ENCODE results near the gene MLST8. TPM values are rescaled to one million over a fixed set of nuclear protein-coding genes. Genes with fewer than 3 reads are reported as not detected.
A peak's percentile ranks its signal among the peaks of the same experiment; 100 is the strongest.

The MLST8 gene
- total and polyA plus RNA-seq, 12 donors, result 19.3 to 43.1 (median 24.7) TPM

GRCh38 chr16:2191446-2191706, 13.9 kb upstream of the MLST8 start:
- intact Hi-C loops (cut with DNase I), result loop anchor here in 1 of 10 donors (10.0 kb wide), 1 partner anchor 313 kb away; no protein-coding TSS in a partner anchor
- 46 to 62% methylated on average over 11 of the region's 11 CpGs for WGBS, 2 donors
- Histone ChIP-seq H3K27me3 (peaks cover 10 to 28% (median 26%) of the 10 kb centered on the region in 7 donors), H3K27ac (no peak overlapping the region), H3K36me3 (no peaks in the 10 kb centered on the region), H3K9me3 (no peaks in the 10 kb centered on the region), H3K4me3 (no peak overlapping the region), H3K4me1 (peaks cover 4 to 12% (median 10%) of the 10 kb centered on the region in 9 donors)
- ATAC-seq, result peak in 2 of 8 donors; percentile 27 to 31
- DNase-seq, result no peak
- no peak for TF ChIP-seq CTCF (IDR thresholded peaks at IDR 0.05)

GRCh38 chr16:2194166-2194834, 11.0 kb upstream of the MLST8 start:
- Histone ChIP-seq H3K36me3 (no peaks in the 10 kb centered on the region), H3K9me3 (no peaks in the 10 kb centered on the region), H3K4me3 (no peak overlapping the region), H3K4me1 (peaks cover 4 to 15% (median 10%) of the 10 kb centered on the region in 9 donors), H3K27me3 (peaks cover 14 to 55% (median 39%) of the 10 kb centered on the region in 7 donors), H3K27ac (no peak overlapping the region)
- ATAC-seq, result peak in 1 of 8 donors; percentile 16
- TF ChIP-seq CTCF (IDR thresholded peaks at IDR 0.05), result no peak
- intact Hi-C loops (cut with DNase I), result loop anchor here in 1 of 10 donors (10.0 kb wide), 1 partner anchor 311 kb away; no protein-coding TSS in a partner anchor
- DNase-seq, result no peak
- WGBS, 2 donors, result 74 to 77% methylated on average over 16 of the region's 16 CpGs

- H3K27me3 ChIP-seq, result peaks cover 14 to 59% (median 39%) of the 10 kb centered on the region in 7 donors
- H3K9me3 ChIP-seq, result no peaks in the 10 kb centered on the region
- TF ChIP-seq CTCF (IDR thresholded peaks at IDR 0.05), result peak in 7 of 9 donors; percentile 15 to 38 (median 33)
- H3K36me3 ChIP-seq, result no peaks in the 10 kb centered on the region
- DNase-seq, result no peak
- ATAC-seq, result peak in 6 of 8 donors; percentile 18 to 37 (median 31)
- H3K4me3 ChIP-seq, result no peak overlapping the region
- H3K4me1 ChIP-seq, result peaks cover 4 to 15% (median 10%) of the 10 kb centered on the region in 9 donors
- 36 to 38% methylated on average over 10 of the region's 10 CpGs for WGBS, 2 donors
- intact Hi-C loops (cut with DNase I), result loop anchor here in 1 of 10 donors (10.0 kb wide), 1 partner anchor 310 kb away; no protein-coding TSS in a partner anchor
- no peak overlapping the region for H3K27ac ChIP-seq
Observed at GRCh38 chr16:2194852-2195321, 10.4 kb upstream of the MLST8 start.

- H3K4me3 ChIP-seq, result peak overlapping the region; percentile 23 to 43 (median 35)
- H3K27ac ChIP-seq, result no peak overlapping the region
- DNase-seq (no peak), ATAC-seq (peak in 4 of 8 donors; percentile 3 to 16 (median 7))
- 7 to 9% methylated on average over 39 to 49 of the region's 49 CpGs for WGBS, 2 donors
- TF ChIP-seq CTCF (IDR thresholded peaks at IDR 0.05), result no peak
- H3K27me3 ChIP-seq, result peaks cover 14 to 59% (median 39%) of the 10 kb centered on the region in 7 donors
- intact Hi-C loops (cut with DNase I), result loop anchor here in 1 of 10 donors (10.0 kb wide), 1 partner anchor 309 kb away; no protein-coding TSS in a partner anchor
- H3K4me1 ChIP-seq, result peaks cover 4 to 15% (median 10%) of the 10 kb centered on the region in 9 donors
- H3K36me3 ChIP-seq, result no peaks in the 10 kb centered on the region
- H3K9me3 ChIP-seq, result no peaks in the 10 kb centered on the region
Observed at GRCh38 chr16:2195322-2196161, 9.7 kb upstream of the MLST8 start.
